ENCODE measurements around the gene GABRD.

GRCh38 chr1:2036287-2036686 lies 17.1 kb downstream of the GABRD start:
- TF ChIP-seq PATZ1 (CRISPR knock-in tag; IDR thresholded peaks at IDR 0.05; ENCODE audit: borderline replicate concordance): no peak
- no peak for TF ChIP-seq ZNF8 (CRISPR knock-in tag; IDR thresholded peaks at IDR 0.05)
- no peak for TF ChIP-seq TSHZ2 (CRISPR knock-in tag; IDR thresholded peaks at IDR 0.05)
- TF ChIP-seq ZNF70 (CRISPR knock-in tag; IDR thresholded peaks at IDR 0.05): no peak
- TF ChIP-seq, protein P1, sequence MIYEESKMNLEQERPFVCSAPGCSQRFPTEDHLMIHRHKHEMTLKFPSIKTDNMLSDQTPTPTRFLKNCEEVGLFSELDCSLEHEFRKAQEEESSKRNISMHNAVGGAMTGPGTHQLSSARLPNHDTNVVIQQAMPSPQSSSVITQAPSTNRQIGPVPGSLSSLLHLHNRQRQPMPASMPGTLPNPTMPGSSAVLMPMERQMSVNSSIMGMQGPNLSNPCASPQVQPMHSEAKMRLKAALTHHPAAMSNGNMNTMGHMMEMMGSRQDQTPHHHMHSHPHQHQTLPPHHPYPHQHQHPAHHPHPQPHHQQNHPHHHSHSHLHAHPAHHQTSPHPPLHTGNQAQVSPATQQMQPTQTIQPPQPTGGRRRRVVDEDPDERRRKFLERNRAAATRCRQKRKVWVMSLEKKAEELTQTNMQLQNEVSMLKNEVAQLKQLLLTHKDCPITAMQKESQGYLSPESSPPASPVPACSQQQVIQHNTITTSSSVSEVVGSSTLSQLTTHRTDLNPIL (CRISPR knock-in tag; IDR thresholded peaks at IDR 0.05; ENCODE audit: low read depth): no peak
- no peak for TF ChIP-seq ZFP3 (CRISPR knock-in tag; IDR thresholded peaks at IDR 0.05)
- no peak for TF ChIP-seq BACH2 (CRISPR knock-in tag; IDR thresholded peaks at IDR 0.05; ENCODE audit: borderline replicate concordance)
- TF ChIP-seq RARB (CRISPR knock-in tag; IDR thresholded peaks at IDR 0.05): no peak
- TF ChIP-seq ARNTL (CRISPR knock-in tag; IDR thresholded peaks at IDR 0.05; ENCODE audit: borderline replicate concordance, low read depth): no peak
- TF ChIP-seq, protein P2, sequence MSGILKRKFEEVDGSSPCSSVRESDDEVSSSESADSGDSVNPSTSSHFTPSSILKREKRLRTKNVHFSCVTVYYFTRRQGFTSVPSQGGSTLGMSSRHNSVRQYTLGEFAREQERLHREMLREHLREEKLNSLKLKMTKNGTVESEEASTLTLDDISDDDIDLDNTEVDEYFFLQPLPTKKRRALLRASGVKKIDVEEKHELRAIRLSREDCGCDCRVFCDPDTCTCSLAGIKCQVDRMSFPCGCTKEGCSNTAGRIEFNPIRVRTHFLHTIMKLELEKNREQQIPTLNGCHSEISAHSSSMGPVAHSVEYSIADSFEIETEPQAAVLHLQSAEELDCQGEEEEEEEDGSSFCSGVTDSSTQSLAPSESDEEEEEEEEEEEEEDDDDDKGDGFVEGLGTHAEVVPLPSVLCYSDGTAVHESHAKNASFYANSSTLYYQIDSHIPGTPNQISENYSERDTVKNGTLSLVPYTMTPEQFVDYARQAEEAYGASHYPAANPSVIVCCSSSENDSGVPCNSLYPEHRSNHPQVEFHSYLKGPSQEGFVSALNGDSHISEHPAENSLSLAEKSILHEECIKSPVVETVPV (CRISPR knock-in tag; IDR thresholded peaks at IDR 0.05): no peak
- TF ChIP-seq CSDC2 (CRISPR knock-in tag; IDR thresholded peaks at IDR 0.05): no peak
